Renal cortex interstitium (tissue), 15 donors: ENCODE results near the gene KDM5C. TPM values are rescaled to one million over a fixed set of nuclear protein-coding genes. Genes with fewer than 3 reads are reported as not detected.

Experiments used
- DNase-seq, 11 donors: peaks; one replicate each; pipeline ENCODE4 v3.0.0-alpha.2; 2013; ENCODE audit warnings: low read depth in 9 of 11, low spot score in 4 of 11; ENCODE audit errors: extremely low read depth in 1 of 11
- long read RNA-seq, 16 experiments: transcript quantifications; one replicate each; lab custom pipeline, GENCODE V29; 2026
- polyA plus RNA-seq, 3 donors: library from polyadenylated mRNA; unstranded; fragments of 120-200 nt; gene quantifications; one replicate each; pipeline ENCODE4 v1.2.1, GENCODE V29; 2013; ENCODE audit not compliant: insufficient read length in 3 of 3

The KDM5C gene
- polyA plus RNA-seq, result 100 to 1,000 TPM in 1 of 3 donors, 10 to 100 TPM in 2; 72.0 to 105 (median 78.0) TPM
- long read RNA-seq, donor 1, partial matches to known transcripts, result 0 of 3 reads
- long read RNA-seq, donor 1, other reads (novel, unspliced or antisense), result 0 of 3 reads
- long read RNA-seq, donor 2, full-length matches to known transcripts, result 1 of 7 reads
- long read RNA-seq, donor 2, partial matches to known transcripts, result 6 of 7 reads
- long read RNA-seq, donor 2, other reads (novel, unspliced or antisense), result 0 of 7 reads
- long read RNA-seq, donor 3, full-length matches to known transcripts, result 2 of 7 reads
- long read RNA-seq, donor 3, partial matches to known transcripts, result 5 of 7 reads
- long read RNA-seq, donor 3, other reads (novel, unspliced or antisense), result 0 of 7 reads
- long read RNA-seq, donor 4, partial matches to known transcripts, result 6 of 6 reads
- long read RNA-seq, donor 4, other reads (novel, unspliced or antisense), result 0 of 6 reads
- long read RNA-seq, donor 5, full-length matches to known transcripts, result 6 of 76 reads
- long read RNA-seq, donor 5, partial matches to known transcripts, result 70 of 76 reads
- long read RNA-seq, donor 5, other reads (novel, unspliced or antisense), result 0 of 76 reads
- long read RNA-seq, donor 6, full-length matches to known transcripts, result 2 of 36 reads
- long read RNA-seq, donor 6, partial matches to known transcripts, result 34 of 36 reads
- long read RNA-seq, donor 6, other reads (novel, unspliced or antisense), result 0 of 36 reads
- long read RNA-seq, donor 7, full-length matches to known transcripts, result 1 of 6 reads
- long read RNA-seq, donor 7, partial matches to known transcripts, result 5 of 6 reads
- long read RNA-seq, donor 7, other reads (novel, unspliced or antisense), result 0 of 6 reads
- long read RNA-seq, donor 8, full-length matches to known transcripts, result 4 of 52 reads
- long read RNA-seq, donor 8, partial matches to known transcripts, result 48 of 52 reads
- long read RNA-seq, donor 8, other reads (novel, unspliced or antisense), result 0 of 52 reads
- long read RNA-seq, donor 9, full-length matches to known transcripts, result 2 of 15 reads
- long read RNA-seq, donor 9, partial matches to known transcripts, result 13 of 15 reads
- long read RNA-seq, donor 9, other reads (novel, unspliced or antisense), result 0 of 15 reads
- long read RNA-seq, donor 10, result 0 reads
- long read RNA-seq, donor 11, partial matches to known transcripts, result 14 of 14 reads
- long read RNA-seq, donor 11, other reads (novel, unspliced or antisense), result 0 of 14 reads
- long read RNA-seq, donor 12, partial matches to known transcripts, result 13 of 13 reads
- long read RNA-seq, donor 12, other reads (novel, unspliced or antisense), result 0 of 13 reads
- long read RNA-seq, donor 13, full-length matches to known transcripts, result 2 of 8 reads
- long read RNA-seq, donor 13, partial matches to known transcripts, result 6 of 8 reads
- long read RNA-seq, donor 13, other reads (novel, unspliced or antisense), result 0 of 8 reads
- long read RNA-seq, donor 14, result 0 reads
- long read RNA-seq, donor 15, result 0 reads
- long read RNA-seq, donor 16, full-length matches to known transcripts, result 3 of 57 reads
- long read RNA-seq, donor 16, partial matches to known transcripts, result 54 of 57 reads
- long read RNA-seq, donor 16, other reads (novel, unspliced or antisense), result 0 of 57 reads

- peak; percentile 72 to 97 (median 86) for DNase-seq
Measured at GRCh38 chrX:53224860-53225797, at the start of gene KDM5C. Gene KDM5C (minus strand): TSS chrX:53225207. CDS start chrX:53224889, 318 bp downstream.

- DNase-seq, result no peak
Measured at GRCh38 chrX:53272808-53273337, 47.9 kb upstream of the KDM5C start.

GRCh38 chrX:53269536-53270107, 44.6 kb upstream of the KDM5C start:
- no peak for DNase-seq

GRCh38 chrX:53268173-53268572, 43.2 kb upstream of the KDM5C start:
- DNase-seq, result no peak

GRCh38 chrX:53266914-53267313, 41.9 kb upstream of the KDM5C start:
- DNase-seq, result no peak

- no peak for DNase-seq
Measured at GRCh38 chrX:53265771-53266574, 41.0 kb upstream of the KDM5C start.

GRCh38 chrX:53263597-53264094, 38.6 kb upstream of the KDM5C start:
- DNase-seq, result no peak

GRCh38 chrX:53262918-53263394, 37.9 kb upstream of the KDM5C start:
- no peak for DNase-seq

GRCh38 chrX:53262189-53262917, 37.3 kb upstream of the KDM5C start:
- DNase-seq, result no peak

GRCh38 chrX:53261355-53261972, 36.5 kb upstream of the KDM5C start:
- no peak for DNase-seq

- no peak for DNase-seq
Measured at GRCh38 chrX:53260836-53261235, 35.8 kb upstream of the KDM5C start.

GRCh38 chrX:53257670-53258423, 32.8 kb upstream of the KDM5C start:
- DNase-seq, result no peak

- DNase-seq, result no peak
Measured at GRCh38 chrX:53257166-53257565, 32.2 kb upstream of the KDM5C start.

- no peak for DNase-seq
Measured at GRCh38 chrX:53256446-53257041, 31.5 kb upstream of the KDM5C start.
